PC-3 (cell line): ENCODE results near the gene FAM184A. TPM values are rescaled to one million over a fixed set of nuclear protein-coding genes. Genes with fewer than 3 reads are reported as not detected.

Experiments used
- ATAC-seq: fragments of 200-7000 bp; cut with Tn5 transposase; 2 replicates; pipeline ENCODE4 v1.9.1; 2020; ENCODE audit warnings: mild to moderate bottlenecking, moderate library complexity
- BruUV-seq: library from RNA; stranded (reverse); fragments of 400-500 nt; replicated peaks from 2 replicates; lab custom pipeline; 2021; lab: Mats Ljungman, UMichigan
- CTCF ChIA-PET: fragments of 300-600 bp; sonication (Branson Sonifier 250); formaldehyde crosslinking; loops from one replicate; lab custom pipeline; 2022; ENCODE audit warnings: antibody characterized with exemption; lab: Charles Lee
- POLR2A ChIA-PET: fragments of 300-600 bp; sonication (Branson Sonifier 250); formaldehyde crosslinking; loops from one replicate; lab custom pipeline; 2022; ENCODE audit warnings: antibody characterized with exemption; ENCODE audit not compliant: unreplicated experiment; lab: Charles Lee
- DNase-seq: peaks from one replicate; pipeline ENCODE4 v3.0.0-alpha.2; 2015
- H2AFZ ChIP-seq: fragments of 300-600 bp; sonication (generic); 2 replicates; pipeline ENCODE4 v1.6.0; 2016; ENCODE audit warnings: antibody characterized with exemption, low read length
- H3F3A ChIP-seq: fragments of 300-600 bp; sonication (generic); one replicate; pipeline ENCODE4 v1.6.0; 2017; ENCODE audit warnings: antibody characterized with exemption, low read length, control low read depth, mild to moderate bottlenecking; ENCODE audit not compliant: unreplicated experiment
- H3K27ac ChIP-seq: fragments of 300-600 bp; sonication (generic); 2 replicates; pipeline ENCODE4 v1.5.1; 2016; ENCODE audit warnings: mild to moderate bottlenecking, low read length
- H3K27me3 ChIP-seq: fragments of 300-600 bp; sonication (generic); 2 replicates; pipeline ENCODE4 v1.6.1; 2016; ENCODE audit warnings: low read length, mixed read lengths
- H3K36me3 ChIP-seq: fragments of 300-600 bp; sonication (generic); 2 replicates; pipeline ENCODE4 v1.6.1; 2016; ENCODE audit warnings: low read depth, mixed run types, low read length, mixed read lengths
- H3K4me1 ChIP-seq: fragments of 300-600 bp; sonication (generic); 2 replicates; pipeline ENCODE4 v1.5.1; 2016; ENCODE audit warnings: low read length; ENCODE audit not compliant: insufficient read depth
- H3K4me2 ChIP-seq: fragments of 300-600 bp; sonication (generic); 2 replicates; pipeline ENCODE4 v1.6.0; 2016; ENCODE audit warnings: low read length
- H3K4me3 ChIP-seq: fragments of 300-600 bp; sonication (generic); 2 replicates; pipeline ENCODE4 v1.5.1; 2016; ENCODE audit warnings: mild to moderate bottlenecking, low read length, mixed read lengths
- H3K79me2 ChIP-seq: fragments of 300-600 bp; sonication (generic); 2 replicates; pipeline ENCODE4 v1.6.1; 2017; ENCODE audit warnings: low read length, mixed read lengths
- H3K9ac ChIP-seq: fragments of 300-600 bp; sonication (generic); 2 replicates; pipeline ENCODE4 v1.6.0; 2016; ENCODE audit warnings: mild to moderate bottlenecking, low read length
- H3K9me2 ChIP-seq: fragments of 300-600 bp; sonication (generic); replicated peaks from 2 replicates; pipeline ENCODE4 v1.6.1; 2016; ENCODE audit warnings: mixed run types, low read length, mixed read lengths
- H3K9me3 ChIP-seq: fragments of 300-600 bp; sonication (generic); 2 replicates; pipeline ENCODE4 v1.6.1; 2016; ENCODE audit warnings: low read length, mixed read lengths
- H4K20me1 ChIP-seq: fragments of 300-600 bp; sonication (generic); 2 replicates; pipeline ENCODE4 v1.6.1; 2016; ENCODE audit warnings: low read length, mixed read lengths
- EZH2 ChIP-seq: fragments of 300-600 bp; sonication (generic); IDR thresholded peaks from one replicate; pipeline ENCODE4 v1.6.1; 2017; ENCODE audit warnings: antibody characterized with exemption, mild to moderate bottlenecking, low read length; ENCODE audit not compliant: unreplicated experiment
- EZH2phosphoT487 ChIP-seq: fragments of 300-600 bp; sonication (generic); IDR thresholded peaks from 2 replicates; pipeline ENCODE4 v1.6.1; 2018; ENCODE audit warnings: mild to moderate bottlenecking, antibody characterized with exemption, low read length, borderline replicate concordance
- intact Hi-C: fragments of 100-400 bp; cut with micrococcal nuclease; formaldehyde crosslinking; loops from 2 replicates; pipeline ENCODE4 v1.9.0; 2023
- total RNA-seq: library from RNA; depleted of rRNA; stranded (reverse); fragments of >200 nt; gene quantifications from 2 replicates; pipeline ENCODE4 v1.2.3, GENCODE V29; 2014
- TF ChIP-seq, protein P1 (sequence below): fragments of 300-600 bp; sonication (generic); conservative IDR thresholded peaks from 2 replicates; pipeline ENCODE4 v1.5.1; 2017; ENCODE audit warnings: antibody characterized with exemption, low read depth, mild to moderate bottlenecking, low read length

Gene FAM184A
- total RNA-seq, 1 experiment from 2014 or later: 4.4 TPM

DNA sequence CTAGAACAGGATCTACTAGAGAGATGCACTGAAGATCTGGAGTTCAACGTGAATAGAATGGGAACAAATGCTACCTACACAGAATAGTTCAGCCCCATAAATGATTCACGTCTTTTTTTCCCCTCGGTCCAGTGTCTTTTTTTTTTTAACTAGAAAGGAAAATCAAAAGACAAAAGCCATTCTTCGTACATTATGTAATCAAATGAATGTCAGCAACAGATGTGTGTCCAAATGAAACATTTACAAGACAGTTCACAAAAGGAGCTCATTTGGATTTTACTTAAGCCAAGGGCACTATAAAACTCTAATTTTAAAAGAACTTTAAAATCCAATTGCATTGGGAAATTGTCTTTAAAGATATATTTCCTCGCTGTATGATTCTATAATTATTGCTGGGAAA, 42.4 kb downstream of the FAM184A start:
- intact Hi-C loops: no loop called here
- H3K79me2 ChIP-seq: no peaks in the 10 kb centered on the region
- POLR2A ChIA-PET: interaction anchor here (0.7 kb wide), 1 partner anchor 86 kb away, joined by 12 read pairs; no protein-coding TSS in a partner anchor
- no peaks in the 10 kb centered on the region for H3K36me3 ChIP-seq
- H3K27me3 ChIP-seq: no peaks in the 10 kb centered on the region
- DNase-seq (no peak), ATAC-seq (no peak)
- H3K9me3 ChIP-seq: no peaks in the 10 kb centered on the region
- H3K4me3 ChIP-seq: no peak overlapping the region
- H3F3A ChIP-seq: no peaks in the 10 kb centered on the region
- H2AFZ ChIP-seq: no peak overlapping the region
- CTCF ChIA-PET: no interaction called here
- H3K9ac ChIP-seq: no peak overlapping the region
- H3K4me1 ChIP-seq: no peaks in the 10 kb centered on the region
- H3K27ac ChIP-seq: no peak overlapping the region
- H3K9me2 ChIP-seq: no peaks in the 10 kb centered on the region
- TF ChIP-seq, protein P1, sequence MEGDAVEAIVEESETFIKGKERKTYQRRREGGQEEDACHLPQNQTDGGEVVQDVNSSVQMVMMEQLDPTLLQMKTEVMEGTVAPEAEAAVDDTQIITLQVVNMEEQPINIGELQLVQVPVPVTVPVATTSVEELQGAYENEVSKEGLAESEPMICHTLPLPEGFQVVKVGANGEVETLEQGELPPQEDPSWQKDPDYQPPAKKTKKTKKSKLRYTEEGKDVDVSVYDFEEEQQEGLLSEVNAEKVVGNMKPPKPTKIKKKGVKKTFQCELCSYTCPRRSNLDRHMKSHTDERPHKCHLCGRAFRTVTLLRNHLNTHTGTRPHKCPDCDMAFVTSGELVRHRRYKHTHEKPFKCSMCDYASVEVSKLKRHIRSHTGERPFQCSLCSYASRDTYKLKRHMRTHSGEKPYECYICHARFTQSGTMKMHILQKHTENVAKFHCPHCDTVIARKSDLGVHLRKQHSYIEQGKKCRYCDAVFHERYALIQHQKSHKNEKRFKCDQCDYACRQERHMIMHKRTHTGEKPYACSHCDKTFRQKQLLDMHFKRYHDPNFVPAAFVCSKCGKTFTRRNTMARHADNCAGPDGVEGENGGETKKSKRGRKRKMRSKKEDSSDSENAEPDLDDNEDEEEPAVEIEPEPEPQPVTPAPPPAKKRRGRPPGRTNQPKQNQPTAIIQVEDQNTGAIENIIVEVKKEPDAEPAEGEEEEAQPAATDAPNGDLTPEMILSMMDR: no peak
- TF ChIP-seq EZH2 (no peak), EZH2phosphoT487 (no peak)
- BruUV-seq: no TSS peak
- H4K20me1 ChIP-seq: no peaks in the 10 kb centered on the region
- H3K4me2 ChIP-seq: no peak overlapping the region

DNA sequence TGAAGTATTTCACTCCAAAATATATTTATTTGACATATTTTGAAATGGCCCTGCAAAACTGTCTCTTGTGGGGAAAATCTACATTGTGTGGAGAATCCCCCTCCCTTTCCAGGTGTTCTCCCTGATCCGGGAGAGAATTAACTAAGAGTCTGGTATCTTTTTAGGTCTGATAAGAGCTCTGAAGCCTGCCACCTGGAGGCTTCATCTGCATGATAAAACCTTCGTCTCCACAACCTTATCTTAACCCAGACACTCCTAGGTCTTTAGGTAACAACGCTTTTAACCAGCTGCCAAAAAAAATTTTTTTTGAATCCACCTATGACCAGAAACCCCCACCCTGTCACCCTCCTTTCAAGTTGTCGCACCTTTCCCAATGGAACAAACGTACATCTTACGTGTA, 43.0 kb downstream of the FAM184A start:
- Histone ChIP-seq H3F3A (no peaks in the 10 kb centered on the region), H3K4me1 (no peaks in the 10 kb centered on the region), H2AFZ (no peak overlapping the region), H3K27me3 (no peaks in the 10 kb centered on the region), H3K36me3 (no peaks in the 10 kb centered on the region), H3K9me3 (no peaks in the 10 kb centered on the region), H3K4me3 (no peak overlapping the region), H3K4me2 (no peak overlapping the region), H3K79me2 (no peaks in the 10 kb centered on the region), H3K9ac (no peak overlapping the region), H3K27ac (no peak overlapping the region), H4K20me1 (no peaks in the 10 kb centered on the region), H3K9me2 (no peaks in the 10 kb centered on the region)
- ATAC-seq (no peak), DNase-seq (no peak)
- no TSS peak for BruUV-seq
- CTCF ChIA-PET: no interaction called here
- POLR2A ChIA-PET: no interaction called here
- TF ChIP-seq EZH2: no peak
- TF ChIP-seq, protein P1: no peak
- no peak for TF ChIP-seq EZH2phosphoT487
- intact Hi-C loops: no loop called here

GRCh38 chr6:119034827-119035458, 43.5 kb downstream of the FAM184A start:
- Histone ChIP-seq H3K4me3 (no peak overlapping the region), H3K4me1 (no peaks in the 10 kb centered on the region), H3K79me2 (no peaks in the 10 kb centered on the region), H3K36me3 (no peaks in the 10 kb centered on the region), H2AFZ (no peak overlapping the region), H3K27ac (no peak overlapping the region), H4K20me1 (no peaks in the 10 kb centered on the region), H3K9me2 (no peaks in the 10 kb centered on the region), H3K9ac (no peak overlapping the region), H3K4me2 (no peak overlapping the region), H3K27me3 (no peaks in the 10 kb centered on the region), H3F3A (no peaks in the 10 kb centered on the region), H3K9me3 (no peaks in the 10 kb centered on the region)
- ChIA-PET POLR2A (no interaction called here), CTCF (no interaction called here)
- ATAC-seq: no peak
- intact Hi-C loops: no loop called here
- TF ChIP-seq, protein P1: no peak
- TF ChIP-seq EZH2phosphoT487: no peak
- TF ChIP-seq EZH2: no peak
- DNase-seq: no peak
- BruUV-seq: no TSS peak
